GM12864 (cell line): Measurements from ENCODE around the gene GATA2.

ENCODE experiments used
- DNase-seq: peaks from one replicate; pipeline ENCODE4 v3.0.0-alpha.2; 2011; ENCODE audit warnings: low read depth
- H3K4me3 ChIP-seq: 2 replicates; pipeline ENCODE4 v1.5.1; 2011; ENCODE audit warnings: mild to moderate bottlenecking, low read depth, low read length, control low read depth
- CTCF ChIP-seq: IDR thresholded peaks from 2 replicates; pipeline ENCODE4 v1.5.1; 2011; ENCODE audit warnings: low read depth, mild to moderate bottlenecking, moderate library complexity, low read length, control low read depth, inconsistent platforms; ENCODE audit errors: missing control alignments

Gene GATA2

DNA sequence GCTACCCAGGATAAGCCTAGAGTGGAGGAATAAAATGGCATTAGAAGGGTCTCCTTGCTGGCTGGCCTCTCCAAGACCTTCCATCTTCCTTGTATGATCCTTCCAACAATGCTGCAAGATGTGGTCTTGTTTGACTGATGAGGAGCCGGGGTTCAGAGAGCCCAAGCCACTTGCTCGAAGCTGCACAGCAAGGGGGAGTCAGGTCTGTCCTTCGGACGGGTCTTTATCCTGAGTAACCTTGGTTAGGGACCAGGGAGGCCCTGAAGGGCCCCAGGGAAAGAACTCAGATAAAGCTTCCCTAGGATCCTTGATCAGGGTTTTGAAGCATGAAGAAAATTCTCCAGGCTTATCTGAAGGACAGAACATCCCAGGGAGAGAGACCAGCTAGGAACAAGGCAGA lies 19.3 kb downstream of the GATA2 start:
- TF ChIP-seq CTCF = no peak
- H3K4me3 ChIP-seq = no peak overlapping the region
- no peak for DNase-seq

DNA sequence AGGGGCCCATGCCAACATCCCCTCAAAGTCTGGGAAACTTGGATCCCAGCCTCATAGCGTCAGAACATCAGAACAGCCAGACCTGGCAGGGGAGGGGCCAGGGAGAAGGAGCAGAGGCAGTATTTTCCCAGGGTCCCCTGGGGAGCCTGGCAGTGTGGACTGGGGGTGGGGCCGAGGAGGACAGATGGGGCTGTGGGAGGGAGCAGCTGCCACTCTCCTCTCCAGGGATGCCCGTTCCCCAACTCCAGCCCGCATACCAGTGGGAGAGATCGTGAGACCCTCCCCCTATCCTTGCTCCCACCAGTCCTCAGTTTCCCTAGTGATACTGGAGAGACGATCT lies 19.9 kb downstream of the GATA2 start:
- no peak overlapping the region for H3K4me3 ChIP-seq
- TF ChIP-seq CTCF = no peak
- no peak for DNase-seq

GRCh38 chr3:128472449-128473179 lies 20.4 kb downstream of the GATA2 start:
- no peak for TF ChIP-seq CTCF
- H3K4me3 ChIP-seq = no peak overlapping the region
- no peak for DNase-seq

DNA sequence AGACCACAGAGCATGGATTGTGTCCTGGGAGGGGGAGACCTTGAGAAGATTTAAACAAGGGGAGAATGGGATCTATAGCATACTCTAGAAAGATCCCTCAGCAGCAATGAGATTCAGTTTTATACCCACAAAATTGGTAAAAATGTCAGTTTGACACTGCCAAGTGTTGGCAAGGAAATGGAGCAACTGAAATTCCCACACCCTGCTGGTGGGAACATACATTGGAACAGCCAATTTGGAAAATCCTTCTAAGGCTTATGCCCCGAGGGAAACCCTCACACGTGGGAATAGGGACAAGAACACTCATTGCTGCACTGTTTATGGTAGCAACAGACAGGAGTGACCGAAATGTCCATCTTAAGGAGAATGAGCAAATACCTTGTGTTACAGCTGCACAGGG lies 21.3 kb downstream of the GATA2 start:
- H3K4me3 ChIP-seq = no peak overlapping the region
- DNase-seq = no peak
- TF ChIP-seq CTCF = no peak

GRCh38 chr3:128471110-128471509 lies 21.9 kb downstream of the GATA2 start:
- no peak overlapping the region for H3K4me3 ChIP-seq
- no peak for DNase-seq
- TF ChIP-seq CTCF = no peak

DNA sequence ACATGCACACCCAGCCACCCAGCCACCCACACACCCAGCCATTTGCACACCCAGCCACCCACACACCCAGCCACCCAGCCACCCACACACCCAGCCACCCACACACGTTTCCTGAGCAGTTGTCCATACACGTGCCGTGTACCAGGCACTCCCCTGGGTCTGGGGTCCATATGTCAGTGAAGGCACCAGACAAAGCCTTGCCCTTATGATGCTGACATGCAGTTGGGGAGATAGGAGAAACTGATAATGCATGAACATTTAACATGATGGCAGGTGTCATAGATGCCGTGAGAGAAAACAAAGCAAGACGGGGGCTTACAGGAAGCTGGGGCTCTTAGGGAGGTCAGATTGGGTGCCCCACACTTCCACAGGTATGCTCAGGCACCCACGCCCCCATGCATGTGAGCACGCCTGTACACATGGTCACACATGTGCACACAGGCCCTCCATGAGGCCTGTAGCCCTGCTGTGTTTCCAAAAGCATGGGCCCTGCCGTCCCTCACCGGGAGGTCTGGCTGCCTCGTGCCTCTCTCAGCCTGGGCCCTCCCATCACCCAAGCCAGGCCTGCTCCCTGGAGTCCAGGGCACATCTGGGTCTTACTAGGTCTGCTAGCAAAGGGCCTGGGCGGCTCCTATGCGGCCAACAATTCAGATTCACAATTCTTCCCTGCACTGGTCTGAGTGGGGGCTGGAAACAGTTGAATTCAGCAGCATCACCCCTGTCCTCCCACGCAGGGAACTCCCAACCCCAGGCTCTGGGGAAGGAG lies 22.7 kb downstream of the GATA2 start:
- no peak for TF ChIP-seq CTCF
- no peak overlapping the region for H3K4me3 ChIP-seq
- no peak for DNase-seq
